SHP77 (cell line): ENCODE results near the gene AGPAT1.
"Not testable (repeated sequence)": the region's sequence is repeated elsewhere in the genome, so short reads cannot be mapped to it uniquely, and the experiment has no call there.

Experiments used
- DNase-seq, 2 experiments: peaks; one replicate each; lab custom pipeline; 2025; lab: John Stamatoyannopoulos, UW

Gene AGPAT1

GRCh38 chr6:32186151-32186840 lies 10.4 kb upstream of the AGPAT1 start:
- not testable (repeated sequence) for DNase-seq

GRCh38 chr6:32185681-32186131 lies 9.8 kb upstream of the AGPAT1 start:
- DNase-seq: not testable (repeated sequence)

- DNase-seq: no peak
Observed at GRCh38 chr6:32184084-32184640, 8.3 kb upstream of the AGPAT1 start, which contains the start of gene AGER. AGER (minus strand) TSS chr6:32184253; CDS start chr6:32184222, 31 bp downstream.

- no peak for DNase-seq
Observed at GRCh38 chr6:32183483-32184083, 7.7 kb upstream of the AGPAT1 start.

GRCh38 chr6:32183030-32183429 lies 7.1 kb upstream of the AGPAT1 start:
- DNase-seq: no peak

- no peak for DNase-seq
Observed at GRCh38 chr6:32182555-32182981, 6.7 kb upstream of the AGPAT1 start.

- DNase-seq: no peak
Observed at GRCh38 chr6:32181915-32182529, 6.1 kb upstream of the AGPAT1 start.

- no peak for DNase-seq
Observed at GRCh38 chr6:32181148-32181702, 5.3 kb upstream of the AGPAT1 start.

- no peak for DNase-seq
Observed at GRCh38 chr6:32179766-32180405, 4.0 kb upstream of the AGPAT1 start.

- no peak for DNase-seq
Observed at GRCh38 chr6:32178547-32179440, 2.9 kb upstream of the AGPAT1 start.

GRCh38 chr6:32177788-32178546 lies 2.1 kb upstream of the AGPAT1 start, which contains the start of gene RNF5:
RNF5 (plus strand) TSS chr6:32178405; CDS start chr6:32178512, 107 bp downstream.
- DNase-seq: peak; percentile 98 to 99

GRCh38 chr6:32177183-32177787 lies 1.4 kb upstream of the AGPAT1 start:
- DNase-seq: peak; percentile 78 to 79

- DNase-seq: no peak
Observed at GRCh38 chr6:32176476-32177182, 745 bp upstream of the AGPAT1 start.

GRCh38 chr6:32175322-32175710 lies 568 bp downstream of the AGPAT1 start:
- no peak for DNase-seq

- no peak for DNase-seq
Observed at GRCh38 chr6:32174416-32174815, 1.5 kb downstream of the AGPAT1 start.

GRCh38 chr6:32173051-32173727 lies 2.7 kb downstream of the AGPAT1 start:
- no peak for DNase-seq

- DNase-seq: no peak
Observed at GRCh38 chr6:32171234-32171633, 4.7 kb downstream of the AGPAT1 start.

GRCh38 chr6:32170294-32170693 lies 5.6 kb downstream of the AGPAT1 start:
- no peak for DNase-seq
